Raji (cell line): Measurements from ENCODE around the gene ABCC6.

Experiments
- POLR2A ChIP-seq: IDR thresholded peaks from 2 replicates; pipeline ENCODE4 v1.6.1; 2011; ENCODE audit warnings: low read depth, low read length, control low read depth; ENCODE audit not compliant: insufficient read depth

Gene ABCC6

DNA sequence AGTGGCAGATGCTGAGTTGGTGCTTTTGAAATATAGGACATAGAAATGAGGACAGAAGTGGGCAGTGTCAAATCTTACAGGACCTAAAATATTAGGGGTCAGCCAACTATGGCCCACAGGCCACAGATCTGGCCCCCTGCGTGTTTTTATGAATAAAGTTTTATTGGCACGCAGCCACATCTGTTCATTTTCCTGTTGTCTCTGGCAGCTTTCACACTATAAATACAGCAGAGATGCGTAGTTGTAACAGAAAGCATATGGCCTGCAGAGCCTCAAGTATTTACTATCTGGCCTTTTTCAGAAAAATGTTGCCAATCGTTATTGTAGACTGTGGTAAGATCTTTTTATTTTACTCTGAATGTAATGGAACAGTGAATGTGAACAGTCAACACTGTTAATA lies 82.8 kb downstream of the ABCC6 start:
- TF ChIP-seq POLR2A = no peak

- TF ChIP-seq POLR2A = no peak
These were observed 83.5 kb downstream of the ABCC6 start for GRCh38 chr16:16139806-16140205.

- TF ChIP-seq POLR2A = no peak
These were observed 84.2 kb downstream of the ABCC6 start for GRCh38 chr16:16139061-16139460.

DNA sequence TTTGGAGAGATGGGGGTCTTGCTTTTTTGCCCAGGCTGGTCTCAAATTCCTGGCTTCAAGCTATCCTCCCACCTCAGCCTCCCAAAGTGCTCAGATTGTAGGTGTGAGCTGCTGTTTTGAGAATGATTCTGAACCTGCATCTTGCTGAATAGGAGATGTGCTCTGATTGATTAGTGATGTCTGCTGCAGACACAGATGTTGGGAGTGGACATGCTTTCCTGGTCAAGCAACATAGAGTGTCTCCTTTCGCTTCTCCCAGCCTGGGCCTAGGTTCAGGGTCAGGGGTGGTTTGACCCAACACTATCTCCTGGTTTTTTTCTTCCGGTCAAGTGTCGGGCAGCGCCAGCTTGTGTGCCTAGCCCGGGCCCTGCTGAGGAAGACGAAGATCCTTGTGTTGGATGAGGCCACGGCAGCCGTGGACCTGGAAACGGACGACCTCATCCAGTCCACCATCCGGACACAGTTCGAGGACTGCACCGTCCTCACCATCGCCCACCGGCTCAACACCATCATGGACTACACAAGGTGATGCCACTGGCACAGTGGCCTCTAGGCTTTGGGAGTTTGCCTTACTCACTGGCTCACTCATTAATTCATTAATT lies 85.2 kb downstream of the ABCC6 start:
- TF ChIP-seq POLR2A = no peak

GRCh38 chr16:16137110-16137509 lies 86.2 kb downstream of the ABCC6 start:
- TF ChIP-seq POLR2A = no peak

DNA sequence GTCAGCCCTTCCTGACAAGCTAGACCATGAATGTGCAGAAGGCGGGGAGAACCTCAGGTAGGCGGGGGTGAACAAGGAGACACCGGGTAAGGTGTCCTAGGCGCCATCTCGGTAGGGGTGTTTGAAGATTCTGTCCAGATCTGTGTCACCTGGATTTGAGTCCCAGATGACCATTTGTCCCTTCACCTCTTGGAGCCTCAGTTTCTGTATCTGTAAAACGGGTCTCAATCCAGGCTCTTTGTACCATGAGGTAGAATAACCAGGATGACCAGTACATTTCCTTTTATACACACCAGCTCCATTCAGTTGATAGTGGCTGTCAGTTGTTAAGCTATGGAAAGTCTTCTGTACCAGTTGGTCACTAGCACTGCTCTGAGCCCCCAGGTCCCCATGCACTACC lies 86.7 kb downstream of the ABCC6 start:
- no peak for TF ChIP-seq POLR2A

DNA sequence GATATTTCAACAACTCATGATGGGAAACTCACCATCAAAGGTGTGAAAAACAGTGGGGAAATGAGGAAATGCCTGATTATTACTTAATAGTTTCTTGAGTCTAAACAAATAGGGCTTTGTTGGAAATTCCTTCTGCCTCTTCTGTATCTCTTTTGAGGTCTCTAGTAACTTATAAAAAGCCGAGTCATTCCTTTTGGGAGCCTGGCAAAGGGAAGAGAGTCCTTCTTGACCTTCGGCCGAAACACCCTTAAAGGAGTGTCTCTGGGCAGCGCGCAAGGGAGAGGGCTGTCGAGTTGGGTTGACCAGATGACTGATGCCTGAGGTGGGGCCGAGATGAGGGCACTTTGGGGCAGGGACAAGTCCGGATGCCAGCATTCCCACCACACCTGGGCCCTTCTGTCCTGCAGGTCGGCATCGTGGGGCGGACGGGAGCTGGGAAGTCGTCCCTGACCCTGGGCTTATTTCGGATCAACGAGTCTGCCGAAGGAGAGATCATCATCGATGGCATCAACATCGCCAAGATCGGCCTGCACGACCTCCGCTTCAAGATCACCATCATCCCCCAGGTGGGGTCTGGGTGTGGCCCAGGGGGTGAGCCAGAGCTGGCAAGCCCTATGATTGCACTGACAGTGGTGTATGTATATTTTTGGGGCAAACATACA lies 89.2 kb downstream of the ABCC6 start:
- no peak for TF ChIP-seq POLR2A

GRCh38 chr16:16131659-16132058 lies 91.6 kb downstream of the ABCC6 start:
- TF ChIP-seq POLR2A = no peak

DNA sequence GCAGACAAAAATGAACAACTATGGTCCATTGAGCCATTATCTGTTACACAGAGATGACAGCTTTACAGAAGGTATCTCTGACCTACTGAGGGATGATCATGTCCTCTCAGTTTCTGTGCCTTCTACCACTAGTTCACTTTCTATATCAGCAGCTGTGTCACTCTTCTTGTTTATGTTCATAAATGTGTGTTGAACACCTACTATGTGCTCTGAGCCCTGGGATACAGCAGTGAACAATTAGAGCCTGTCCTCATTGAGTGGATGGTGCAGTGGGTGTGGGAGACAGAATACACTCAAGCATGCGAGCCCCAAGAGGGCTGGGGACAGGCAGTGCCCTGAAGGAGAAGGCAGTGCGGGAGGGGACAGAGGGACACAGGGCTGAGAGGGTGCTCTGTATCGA lies 92.1 kb downstream of the ABCC6 start:
- TF ChIP-seq POLR2A = no peak

DNA sequence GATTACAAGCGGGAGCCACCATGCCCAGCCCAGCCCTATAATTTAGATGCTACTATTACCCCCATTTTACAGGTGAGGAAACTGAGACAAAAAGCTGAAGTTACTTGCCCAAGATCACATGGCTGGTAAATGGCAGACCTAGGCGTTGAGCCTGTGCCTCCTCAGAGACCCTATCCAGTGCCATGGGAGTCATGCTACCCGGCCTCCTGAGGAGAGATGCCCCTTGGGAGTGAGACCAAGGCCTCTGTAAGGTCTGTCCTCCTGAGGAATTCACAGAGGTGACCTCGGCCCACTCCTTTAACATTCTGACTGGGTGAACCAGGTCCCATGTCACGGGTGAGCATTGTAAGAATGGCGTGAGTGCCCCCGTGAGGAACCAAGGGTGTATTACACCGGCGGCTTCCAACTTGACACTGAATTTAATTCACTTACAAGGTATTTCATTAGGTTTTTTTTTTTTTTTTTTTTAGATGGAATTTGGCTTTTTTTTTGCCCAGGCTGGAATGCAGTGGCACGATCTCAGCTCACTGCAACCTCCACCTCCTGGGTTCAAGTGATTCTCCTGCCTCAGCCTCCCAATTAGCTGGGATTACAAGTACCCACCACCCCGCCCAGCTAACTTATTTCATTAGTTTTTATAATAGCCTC lies 95.7 kb downstream of the ABCC6 start:
- no peak for TF ChIP-seq POLR2A

GRCh38 chr16:16126896-16127295 lies 96.4 kb downstream of the ABCC6 start:
- no peak for TF ChIP-seq POLR2A

GRCh38 chr16:16124974-16125373 lies 98.3 kb downstream of the ABCC6 start:
- TF ChIP-seq POLR2A = no peak

DNA sequence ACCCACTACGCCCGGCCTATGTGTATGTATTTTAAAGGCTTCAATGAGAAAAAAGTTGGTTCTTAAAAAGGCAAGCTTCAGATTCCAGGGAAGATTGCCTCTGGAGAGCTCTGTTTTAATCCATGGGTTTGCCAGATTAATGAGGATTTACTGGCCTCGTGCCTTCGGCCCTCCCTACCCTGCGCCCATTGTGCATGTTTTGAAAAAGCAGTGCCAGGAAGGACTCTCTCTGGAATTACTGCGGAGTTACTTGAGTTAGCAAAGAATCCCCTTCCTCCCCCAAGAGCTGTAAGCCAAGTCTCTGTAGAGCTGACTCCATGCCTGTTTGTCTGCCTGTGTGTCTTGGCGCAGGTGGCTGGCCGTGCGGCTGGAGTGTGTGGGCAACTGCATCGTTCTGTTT lies 98.9 kb downstream of the ABCC6 start:
- no peak for TF ChIP-seq POLR2A

- no peak for TF ChIP-seq POLR2A
These were observed 101.0 kb downstream of the ABCC6 start for GRCh38 chr16:16122264-16122663.

- no peak for TF ChIP-seq POLR2A
These were observed 102.0 kb downstream of the ABCC6 start for GRCh38 chr16:16121185-16121727.

DNA sequence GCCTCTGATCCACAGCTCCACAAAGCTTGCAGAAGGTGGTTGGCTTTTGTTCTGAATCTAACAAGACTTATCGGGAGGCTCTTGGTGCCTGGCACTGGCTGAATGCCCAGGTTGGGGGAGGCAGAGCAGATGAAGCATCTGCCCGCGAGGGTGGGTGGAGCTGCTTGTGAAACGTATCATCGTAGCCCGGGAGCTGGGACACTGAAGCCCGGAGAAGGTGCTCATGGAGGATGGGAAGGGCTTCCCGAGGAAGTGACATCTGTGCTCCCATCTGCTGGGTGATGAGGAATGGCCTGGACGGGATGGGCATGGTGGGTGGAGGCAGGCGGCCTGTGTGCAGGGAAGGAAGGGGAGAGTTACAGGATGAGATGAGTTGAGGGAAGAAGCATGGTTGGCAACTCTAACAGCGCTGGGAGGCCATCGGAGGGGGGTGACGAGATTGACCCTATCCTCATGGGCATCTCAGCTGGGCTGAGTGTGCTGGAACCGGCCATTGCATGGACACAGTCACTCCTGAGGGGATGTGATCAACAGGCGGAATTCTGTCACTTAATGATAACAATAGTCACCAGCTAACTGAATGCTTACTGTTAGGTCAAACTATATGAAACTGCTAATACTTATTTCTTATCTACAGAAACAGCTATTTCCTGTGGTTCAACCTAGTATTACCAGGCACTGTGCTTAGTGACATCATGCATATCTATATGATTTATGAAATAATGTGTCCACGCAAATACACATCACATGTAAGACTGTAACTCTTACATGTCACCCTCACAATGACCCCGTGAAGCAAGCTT lies 102.7 kb downstream of the ABCC6 start:
- TF ChIP-seq POLR2A = no peak

DNA sequence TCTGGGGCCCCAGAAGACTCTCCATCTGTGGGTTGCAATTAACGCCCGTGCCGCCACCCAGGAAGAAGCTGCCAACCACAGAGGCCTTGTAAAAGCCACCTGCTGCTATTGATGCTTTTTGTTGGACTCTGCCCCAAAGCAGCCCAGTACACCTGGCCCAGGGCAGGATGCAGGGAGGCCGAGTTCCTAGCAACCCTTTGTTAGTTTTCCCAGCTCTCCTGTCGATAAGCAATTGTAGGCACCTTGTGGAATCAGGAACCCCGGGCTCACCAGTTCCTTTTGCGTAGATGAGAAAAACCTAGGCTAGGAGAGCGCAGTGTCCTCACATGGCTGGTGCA lies 103.3 kb downstream of the ABCC6 start:
- TF ChIP-seq POLR2A = no peak
